Lower leg skin (tissue), 3 donors: Measurements from ENCODE around the gene COX19.

ENCODE experiments used
- CTCF ChIP-seq, 3 donors: fragments of 450-650 bp; IDR thresholded peaks; one replicate each; pipeline ENCODE4 v1.5.1; 2016; ENCODE audit warnings: antibody characterized with exemption in 3 of 3, mild to moderate bottlenecking in 3 of 3, moderate library complexity in 2 of 3
- POLR2A ChIP-seq, 2 donors: fragments of 450-650 bp; IDR thresholded peaks; one replicate each; pipeline ENCODE4 v1.6.1; 2016 to 2017; ENCODE audit warnings: antibody characterized with exemption in 2 of 2, mild to moderate bottlenecking in 1 of 2, moderate library complexity in 1 of 2

GRCh38 chr7:1019789-1020610 lies 44.7 kb upstream of the COX19 start:
- TF ChIP-seq POLR2A (IDR thresholded peaks at IDR 0.05) (no peak), CTCF (IDR thresholded peaks at IDR 0.05) (no peak)
